CD14-positive monocyte (primary cell): ENCODE data around the gene ODC1. TPM values are rescaled to one million over a fixed set of nuclear protein-coding genes. Genes with fewer than 3 reads are reported as not detected.

ENCODE experiments used
- DNase-seq, 3 donors: peaks; one replicate each; pipeline ENCODE4 v3.0.0-alpha.2; 2011 to 2022
- H2AFZ ChIP-seq: 2 replicates; pipeline ENCODE4 v1.6.0; 2012; ENCODE audit warnings: mild to moderate bottlenecking, low read depth, low read length, inconsistent platforms; ENCODE audit not compliant: insufficient read depth, poor library complexity, severe bottlenecking
- H3K27ac ChIP-seq, 2 donors: 1 replicate in 1 of 2; 2 replicates in 1 of 2; pipeline ENCODE4 v1.5.1; 2012 to 2013; ENCODE audit warnings: low read length in 2 of 2, control low read depth in 1 of 2, inconsistent platforms in 1 of 2, low read depth in 1 of 2, mild to moderate bottlenecking in 1 of 2
- H3K27me3 ChIP-seq, 2 donors: one replicate each; pipeline versions ENCODE4 v1.6.0 to v1.6.1; 2011 to 2013; ENCODE audit warnings: low read length in 2 of 2; ENCODE audit not compliant: control insufficient read depth in 2 of 2, insufficient read depth in 2 of 2
- H3K36me3 ChIP-seq, 2 donors: replicated peaks in 1 of 2; 1 replicate in 1 of 2; 2 replicates in 1 of 2; pipeline versions ENCODE4 v1.5.1 to v1.6.1; 2012 to 2013; ENCODE audit warnings: low read length in 2 of 2, control low read depth in 1 of 2, inconsistent platforms in 1 of 2, mild to moderate bottlenecking in 1 of 2; ENCODE audit not compliant: insufficient read depth in 2 of 2, control insufficient read depth in 1 of 2
- H3K4me1 ChIP-seq, 2 donors: 1 replicate in 1 of 2; 2 replicates in 1 of 2; pipeline versions ENCODE4 v1.5.1 to v1.6.1; 2012 to 2013; ENCODE audit warnings: low read length in 2 of 2, control low read depth in 1 of 2, inconsistent platforms in 1 of 2, mild to moderate bottlenecking in 1 of 2, moderate library complexity in 1 of 2; ENCODE audit not compliant: insufficient read depth in 2 of 2, control insufficient read depth in 1 of 2
- H3K4me2 ChIP-seq: replicated peaks from 2 replicates; pipeline ENCODE3; 2012; ENCODE audit warnings: low read length, moderate library complexity, mild to moderate bottlenecking; ENCODE audit not compliant: poor library complexity, severe bottlenecking; ENCODE audit errors: extremely low read depth
- H3K4me3 ChIP-seq, 3 experiments: fragments of 200-600 bp in 1 of 3; sonication (generic) in 1 of 3; replicated peaks in 1 of 3; 1 replicate in 2 of 3; 2 replicates in 1 of 3; pipeline ENCODE4 v1.5.1; 2011 to 2013; ENCODE audit warnings: low read length in 3 of 3, mild to moderate bottlenecking in 3 of 3, control low read depth in 2 of 3, low read depth in 2 of 3, inconsistent platforms in 1 of 3, moderate library complexity in 1 of 3
- H3K79me2 ChIP-seq: 2 replicates; pipeline ENCODE4 v1.6.0; 2012; ENCODE audit warnings: mild to moderate bottlenecking, control low read depth, inconsistent platforms, low read length, moderate library complexity; ENCODE audit not compliant: insufficient read depth
- H3K9ac ChIP-seq: 2 replicates; pipeline ENCODE4 v1.6.0; 2017; ENCODE audit warnings: low read length, mild to moderate bottlenecking; ENCODE audit not compliant: insufficient read depth, poor library complexity, severe bottlenecking
- H3K9me3 ChIP-seq, 2 donors: replicated peaks in 1 of 2; 1 replicate in 1 of 2; 2 replicates in 1 of 2; pipeline versions ENCODE4 v1.5.1 to v1.6.1; 2012 to 2013; ENCODE audit warnings: low read length in 2 of 2, control low read depth in 1 of 2; ENCODE audit not compliant: control insufficient read depth in 1 of 2, insufficient read depth in 1 of 2
- H4K20me1 ChIP-seq: 2 replicates; pipeline ENCODE4 v1.6.0; 2012; ENCODE audit warnings: mild to moderate bottlenecking, low read length, control low read depth, moderate library complexity; ENCODE audit not compliant: insufficient read depth
- H3K27ac Mint-ChIP-seq, 7 donors: one replicate each; pipeline ENCODE4 v1.8.0; 2020; ENCODE audit warnings: mild to moderate bottlenecking in 7 of 7, mixed read lengths in 7 of 7, moderate library complexity in 6 of 7, inconsistent platforms in 2 of 7
- H3K27me3 Mint-ChIP-seq, 3 donors: one replicate each; pipeline ENCODE4 v1.8.0; 2021 to 2022; ENCODE audit warnings: low read depth in 3 of 3, mild to moderate bottlenecking in 3 of 3, mixed read lengths in 3 of 3, moderate library complexity in 3 of 3, inconsistent platforms in 1 of 3
- H3K36me3 Mint-ChIP-seq, 2 donors: one replicate each; pipeline ENCODE4 v1.8.0; 2020; ENCODE audit warnings: mixed read lengths in 2 of 2, inconsistent platforms in 1 of 2, mild to moderate bottlenecking in 1 of 2
- H3K4me1 Mint-ChIP-seq: one replicate; pipeline ENCODE4 v1.8.0; 2020; ENCODE audit warnings: mild to moderate bottlenecking, mixed read lengths
- H3K4me3 Mint-ChIP-seq, 2 donors: one replicate each; pipeline ENCODE4 v1.8.0; 2020; ENCODE audit warnings: mild to moderate bottlenecking in 2 of 2, mixed read lengths in 2 of 2, moderate library complexity in 1 of 2
- H3K9me3 Mint-ChIP-seq, 7 donors: one replicate each; pipeline ENCODE4 v1.8.0; 2020 to 2022; ENCODE audit warnings: mixed read lengths in 7 of 7, mild to moderate bottlenecking in 6 of 7, moderate library complexity in 6 of 7, inconsistent platforms in 2 of 7
- CTCF ChIP-seq: fragments of 200-600 bp; IDR thresholded peaks from one replicate; pipeline ENCODE4 v1.8.0; 2022; ENCODE audit warnings: antibody characterized with exemption, mild to moderate bottlenecking
- WGBS: methylation state at CpG from one replicate; pipeline ENCODE4 v1.1.5; 2013; ENCODE audit warnings: missing lambda C conversion rate; ENCODE audit not compliant: insufficient coverage; 5-methylcytosine and 5-hydroxymethylcytosine counted together
- intact Hi-C, 2 donors: fragments of 100-400 bp; cut with micrococcal nuclease; formaldehyde crosslinking; loops; one replicate each; pipeline versions ENCODE4 v1.15.0 to v1.15.1; 2023
- polyA plus RNA-seq, 3 donors: library from polyadenylated mRNA; depleted of rRNA in 1 of 3; unstranded in 2 of 3; stranded (reverse) in 1 of 3; fragments of 300-500 nt in 2 of 3; fragments of >200 nt in 1 of 3; fragmentation: Illumina TruSeq in 2 of 3; gene quantifications; 1 replicate in 2 of 3; 2 replicates in 1 of 3; pipeline ENCODE4 v1.2.3, GENCODE V29; 2012 to 2021

Gene ODC1
- polyA plus RNA-seq, 3 donors, result 22.7 to 27.3 (median 23.6) TPM

GRCh38 chr2:10407432-10407831, 40.7 kb downstream of the ODC1 start:
- H3K9me3 ChIP-seq, result no peaks in the 10 kb centered on the region
- peak overlapping the region; percentile 34 to 86 for H3K4me3 Mint-ChIP-seq
- peaks cover 77% of the 10 kb centered on the region for H3K4me1 Mint-ChIP-seq
- H3K4me1 ChIP-seq, result peaks cover 66 to 74% of the 10 kb centered on the region in 2 donors
- peak overlapping the region in 1 of 3 experiments; percentile 48 for H3K4me3 ChIP-seq
- H3K27me3 ChIP-seq, result no peaks in the 10 kb centered on the region
- peaks cover 3 to 27% of the 10 kb centered on the region in 2 donors for H3K36me3 ChIP-seq
- H3K27ac ChIP-seq, result peak overlapping the region; percentile 87 to 91
- H3K27ac Mint-ChIP-seq, result peak overlapping the region; percentile 92 to 99 (median 97)
- H3K27me3 Mint-ChIP-seq, result peaks cover 0 to 7% (median 1%) of the 10 kb centered on the region in 3 donors
- H3K4me2 ChIP-seq, result peak overlapping the region; percentile 60
- intact Hi-C loops, result loop anchor here in 1 of 2 donors (5.0 kb wide), 1 partner anchor 120 kb away; no protein-coding TSS in a partner anchor
- 0% methylated on average over 1 of the region's 4 CpGs for WGBS
- no peak overlapping the region for H2AFZ ChIP-seq
- H3K9me3 Mint-ChIP-seq, result peaks cover 0 to 4% (median 2%) of the 10 kb centered on the region in 7 donors
- H4K20me1 ChIP-seq, result peaks cover 5% of the 10 kb centered on the region
- TF ChIP-seq CTCF, result no peak
- no peak overlapping the region for H3K9ac ChIP-seq
- peaks cover 33 to 46% of the 10 kb centered on the region in 2 donors for H3K36me3 Mint-ChIP-seq
- no peak for DNase-seq
- H3K79me2 ChIP-seq, result peaks cover 54% of the 10 kb centered on the region

- H3K4me3 ChIP-seq, result peak overlapping the region in 1 of 3 experiments; percentile 32
- Mint-ChIP-seq H3K27ac (peak overlapping the region; percentile 81 to 98 (median 95)), H3K9me3 (no peaks in the 10 kb centered on the region), H3K36me3 (peaks cover 28 to 43% of the 10 kb centered on the region in 2 donors), H3K4me3 (peak overlapping the region; percentile 49 to 64), H3K27me3 (peaks cover 0 to 7% (median 1%) of the 10 kb centered on the region in 3 donors), H3K4me1 (peaks cover 78% of the 10 kb centered on the region)
- H3K27me3 ChIP-seq, result no peaks in the 10 kb centered on the region
- peak overlapping the region; percentile 4 for H2AFZ ChIP-seq
- H3K79me2 ChIP-seq, result peaks cover 54% of the 10 kb centered on the region
- H3K36me3 ChIP-seq, result peaks cover 3 to 19% of the 10 kb centered on the region in 2 donors
- H3K4me2 ChIP-seq, result peak overlapping the region; percentile 56
- intact Hi-C loops, result loop anchor here in 1 of 2 donors (5.0 kb wide), 1 partner anchor 119 kb away; no protein-coding TSS in a partner anchor
- peak in 2 of 3 donors; percentile 34 to 35 for DNase-seq
- H3K27ac ChIP-seq, result peak overlapping the region; percentile 31 to 87
- WGBS, result 10% methylated on average over 11 of the region's 18 CpGs
- peaks cover 74 to 82% of the 10 kb centered on the region in 2 donors for H3K4me1 ChIP-seq
- TF ChIP-seq CTCF, result no peak
- peaks cover 5% of the 10 kb centered on the region for H4K20me1 ChIP-seq
- H3K9ac ChIP-seq, result no peak overlapping the region
- no peaks in the 10 kb centered on the region for H3K9me3 ChIP-seq
These were observed 41.5 kb downstream of the ODC1 start for GRCh38 chr2:10406491-10407188.
